Renal cortical epithelial cell (primary cell): ENCODE measurements around the gene RENBP. TPM values are rescaled to one million over a fixed set of nuclear protein-coding genes. Genes with fewer than 3 reads are reported as not detected.

ENCODE experiments used
- DNase-seq: peaks from one replicate; pipeline ENCODE4 v3.0.0-alpha.2; 2011; ENCODE audit warnings: low read depth
- total RNA-seq: library from RNA; depleted of rRNA; stranded (reverse); fragments of >200 nt; gene quantifications from 2 replicates; pipeline ENCODE4 v1.2.3, GENCODE V29; 2014

The RENBP gene
- total RNA-seq, 1 donor from 2014 or later, result 1.9 TPM

DNA sequence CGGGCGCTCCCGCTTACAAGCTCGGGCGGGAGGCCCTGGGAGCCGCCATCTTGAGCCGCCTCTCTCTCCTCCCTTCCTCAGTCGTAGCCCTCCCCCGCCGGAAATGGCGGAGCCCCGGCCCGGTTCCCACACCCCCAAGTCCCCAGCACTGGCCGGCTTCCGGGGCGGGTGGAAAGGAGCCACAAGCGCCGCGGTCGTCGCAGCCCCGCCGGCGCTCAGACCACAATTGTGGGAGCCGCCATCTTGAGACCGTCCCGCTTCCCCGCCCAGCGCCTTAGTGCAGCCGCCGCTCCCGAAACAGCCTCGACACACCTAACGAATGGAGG is 26.6 kb upstream of the RENBP start:
- DNase-seq, result peak; percentile 58

DNA sequence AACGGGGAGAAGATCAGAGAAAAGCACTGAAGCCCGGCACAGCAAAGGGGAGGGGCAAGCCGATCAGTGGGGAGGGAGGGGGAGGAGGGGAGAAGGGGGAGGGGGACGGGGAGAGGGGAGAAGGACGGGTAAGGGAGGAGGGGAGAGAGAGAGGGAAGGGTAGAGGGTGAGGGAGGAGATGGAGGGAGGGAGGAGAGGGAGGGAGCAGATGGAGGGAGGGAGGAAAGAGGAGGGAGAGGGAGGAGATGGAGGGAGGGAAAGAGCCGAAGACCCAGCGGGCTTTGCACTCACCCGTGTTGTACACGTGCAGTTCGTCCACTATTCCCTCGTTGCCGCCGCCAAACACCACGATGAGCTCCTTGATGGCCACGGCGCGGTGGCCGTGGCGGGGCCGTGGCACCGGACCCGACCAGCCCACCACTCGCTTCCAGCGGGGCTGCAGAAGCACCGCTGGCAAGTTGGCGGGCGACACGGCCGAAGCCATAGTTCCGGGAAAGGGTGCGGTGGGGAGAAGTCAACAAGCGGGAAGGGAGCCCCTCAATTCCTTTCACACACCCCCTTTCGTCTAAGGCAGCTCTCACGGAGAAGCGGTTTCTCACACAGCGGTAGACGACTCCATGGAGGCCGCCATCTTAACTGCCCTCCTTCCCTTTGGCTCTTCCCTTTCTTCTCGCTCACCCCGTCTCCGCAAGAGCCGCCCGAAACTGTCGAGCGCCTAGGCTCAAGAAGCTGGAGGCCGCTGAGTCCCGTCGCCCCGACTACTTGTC is 26.1 kb upstream of the RENBP start:
- DNase-seq, result peak; percentile 30

DNA sequence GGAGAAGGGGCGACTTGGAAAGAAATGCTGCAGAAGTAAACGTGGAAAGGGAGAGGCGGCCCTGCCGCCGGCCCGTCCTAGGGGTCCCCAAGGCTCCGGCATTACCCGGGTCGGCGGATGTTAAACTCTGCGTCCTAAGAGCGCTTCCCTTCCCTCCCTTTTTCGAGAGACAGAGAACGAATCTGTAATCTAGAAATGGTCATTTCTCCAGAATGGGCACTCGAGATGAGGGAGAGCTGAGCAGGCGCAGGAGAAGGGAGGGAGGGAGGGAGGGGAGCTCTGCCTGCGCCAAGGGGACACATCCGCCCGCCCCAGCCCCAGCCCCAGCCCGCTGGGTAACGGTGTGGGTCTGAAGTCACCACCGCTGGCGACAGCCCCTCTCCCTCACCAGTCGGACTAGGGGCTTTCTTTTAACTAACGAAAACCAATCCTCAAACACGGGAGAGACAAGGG is 25.5 kb upstream of the RENBP start:
- no peak for DNase-seq

DNA sequence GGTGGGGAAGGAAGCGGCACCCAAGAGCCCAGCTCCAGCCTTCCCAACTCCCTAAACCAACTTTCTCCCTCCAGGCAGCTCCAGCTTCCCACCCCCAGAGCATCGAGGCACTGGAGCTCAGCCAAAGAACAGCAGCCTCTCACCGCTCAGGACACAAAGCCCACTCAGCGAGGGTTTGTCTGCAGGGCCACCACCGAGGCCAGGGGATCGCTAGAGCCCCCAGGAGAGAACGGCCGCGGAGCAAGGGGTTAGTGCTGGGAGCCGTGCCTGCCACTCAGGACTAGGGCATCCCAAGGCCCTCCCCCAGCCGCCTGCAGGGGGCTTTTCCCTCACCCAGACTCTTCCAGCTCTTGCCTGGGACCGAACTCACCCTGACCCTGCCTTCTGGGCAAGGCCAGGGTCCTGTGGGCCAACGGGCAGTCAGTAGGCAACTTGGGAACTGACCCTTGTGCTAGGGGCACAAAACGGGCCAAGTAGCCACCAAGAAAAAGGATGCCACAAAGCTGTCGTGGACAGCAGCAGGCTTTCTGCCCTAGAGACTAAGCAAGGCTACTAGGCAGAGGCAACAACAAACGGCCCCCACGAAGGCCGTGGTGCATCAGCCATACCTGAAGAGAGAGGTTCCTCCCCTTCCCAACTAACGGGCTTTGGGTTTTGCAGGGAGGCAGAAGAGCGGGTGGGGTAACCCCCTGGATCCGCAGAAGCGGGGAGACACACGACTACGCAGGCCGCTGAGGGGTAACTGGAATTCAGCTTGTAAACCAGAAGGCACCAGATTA is 24.9 kb upstream of the RENBP start:
- no peak for DNase-seq

DNA sequence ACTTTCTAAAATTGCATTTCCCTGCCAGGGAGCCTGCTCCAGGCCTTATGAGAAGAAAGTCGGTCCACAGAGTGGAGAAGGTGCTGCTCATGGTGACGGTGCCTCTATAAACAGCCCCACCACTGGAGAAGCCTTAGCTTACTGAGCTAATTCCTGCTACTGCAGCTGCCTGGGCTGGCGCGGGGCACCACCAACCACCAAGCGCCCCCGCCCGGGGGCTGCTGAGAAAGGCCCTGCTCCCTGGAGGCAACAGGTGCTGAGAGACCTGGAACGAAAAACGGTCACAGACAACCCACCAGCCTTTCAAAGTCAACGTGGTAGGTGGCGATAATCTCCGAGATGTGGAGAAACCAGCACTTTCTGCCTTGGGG is 24.3 kb upstream of the RENBP start:
- no peak for DNase-seq

DNA sequence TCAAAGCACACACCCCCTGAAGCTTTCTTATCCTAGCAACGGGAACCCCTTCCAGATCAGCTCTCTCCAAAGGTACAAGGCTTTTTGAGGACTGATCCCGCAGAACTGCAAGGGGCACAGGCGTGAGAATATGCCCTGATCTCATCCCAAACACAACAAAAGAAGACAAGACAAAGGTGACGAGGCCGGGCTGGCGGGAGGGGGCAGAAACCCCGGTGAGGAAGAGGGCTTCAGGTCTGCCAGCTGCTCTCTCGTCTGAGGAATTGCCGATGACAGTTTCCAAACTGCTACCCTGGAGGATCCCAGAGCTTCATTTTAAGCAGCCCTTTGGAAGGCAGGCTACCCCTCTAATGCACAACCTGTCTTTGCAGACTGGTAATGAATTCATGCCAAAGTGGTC is 23.8 kb upstream of the RENBP start:
- DNase-seq, result no peak

DNA sequence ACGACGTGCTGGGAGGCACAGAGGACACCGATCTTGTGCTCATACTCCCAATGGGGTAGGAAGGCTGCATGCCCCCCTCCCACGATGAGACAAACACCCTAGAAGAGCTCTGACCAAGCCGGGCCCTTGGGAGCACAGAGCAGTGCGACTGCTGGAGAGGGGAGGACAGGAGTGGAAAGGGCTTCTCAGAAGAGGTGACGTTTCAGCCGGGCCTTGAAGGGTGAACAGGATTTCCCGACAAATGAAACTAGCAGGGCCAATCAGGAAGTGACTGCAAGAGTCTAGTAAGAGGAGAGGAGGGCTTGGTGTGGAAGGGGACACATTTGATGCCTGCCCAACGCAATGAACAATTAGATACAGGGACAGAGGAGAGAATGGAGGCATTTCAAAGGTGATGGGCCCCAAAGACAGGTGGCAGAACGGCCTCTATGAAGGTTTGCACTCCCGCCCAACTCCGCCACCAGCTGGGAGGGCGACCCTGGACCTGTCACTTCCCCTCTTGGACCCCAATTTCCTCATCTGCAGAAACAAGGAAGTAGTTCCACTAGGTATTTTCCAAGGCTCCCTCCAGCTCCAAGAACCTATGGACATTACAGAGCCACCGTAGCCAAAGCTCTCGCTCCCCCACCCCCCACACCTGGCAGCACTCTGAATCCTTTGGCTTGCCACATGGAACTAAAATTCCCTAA is 23.2 kb upstream of the RENBP start:
- DNase-seq, result no peak

DNA sequence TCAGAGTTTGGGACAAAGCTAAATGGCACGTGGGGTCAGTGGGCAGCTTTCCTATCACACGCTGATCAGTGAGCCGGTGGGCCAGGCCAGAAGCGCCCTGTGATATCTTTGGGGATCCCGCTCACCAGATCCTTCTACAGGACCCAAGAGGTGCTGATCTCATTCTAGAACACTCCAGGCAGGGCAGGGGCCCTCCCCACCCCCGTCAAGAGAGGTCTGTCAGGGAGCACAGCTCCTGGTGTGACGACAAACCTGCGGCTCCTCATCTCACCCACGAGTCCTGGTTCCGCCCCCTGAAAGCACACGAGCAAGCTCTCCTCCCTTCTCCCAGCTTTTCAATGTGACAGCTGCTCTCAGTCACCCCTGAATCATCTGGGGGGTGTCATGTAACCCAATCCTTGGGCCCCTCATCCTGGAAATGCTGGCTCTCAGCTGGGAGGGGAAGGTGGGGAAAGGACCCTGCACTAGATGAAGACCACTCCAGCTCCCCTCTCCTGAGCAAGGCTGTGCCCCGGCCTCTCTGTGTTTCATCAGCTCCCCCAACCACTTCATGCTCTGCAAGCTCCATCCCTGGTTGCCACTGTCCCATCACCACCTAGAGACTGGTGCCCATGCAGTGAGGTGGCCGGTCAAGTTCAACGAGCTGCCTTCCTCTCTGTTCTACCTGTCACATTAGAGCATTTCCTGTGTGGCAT is 22.5 kb upstream of the RENBP start:
- no peak for DNase-seq

DNA sequence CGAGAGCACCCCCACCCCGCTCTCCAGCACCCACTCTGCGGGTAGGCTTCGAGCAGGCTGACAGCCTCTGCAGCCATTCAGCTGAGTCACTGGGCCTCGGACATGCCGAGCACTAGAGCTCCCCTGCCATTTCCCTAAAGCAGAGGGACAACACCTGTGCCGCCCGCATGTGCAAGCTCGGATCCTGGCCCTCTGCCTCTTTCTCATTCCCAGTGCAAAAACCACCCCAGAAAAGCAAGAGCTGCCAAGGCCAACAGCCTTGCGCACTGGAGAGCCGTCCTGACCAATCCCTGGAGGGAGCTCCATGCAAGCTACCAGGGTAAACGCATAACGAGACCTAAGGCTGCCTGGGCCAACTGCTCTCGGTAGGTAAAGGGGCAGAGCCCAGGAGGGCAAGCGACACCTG is 21.8 kb upstream of the RENBP start:
- DNase-seq, result no peak

DNA sequence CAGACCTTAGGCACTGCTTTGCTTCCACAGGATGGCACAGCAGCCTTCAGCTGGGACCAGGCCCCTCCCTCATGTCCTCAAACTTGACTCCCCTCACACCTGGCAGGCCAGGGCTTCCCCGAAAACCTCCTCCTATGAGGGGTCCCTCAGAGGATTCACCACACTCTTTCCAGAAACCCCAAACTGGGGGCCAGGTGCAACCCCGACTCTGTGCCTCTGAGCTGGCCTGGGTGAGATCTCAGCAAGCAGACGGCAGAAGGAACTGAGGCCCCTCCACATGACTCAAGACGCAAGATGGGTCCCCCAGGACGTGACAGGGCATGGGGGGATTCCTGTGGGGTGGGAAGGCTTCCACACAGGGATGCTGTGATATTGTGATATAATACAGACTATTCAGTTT is 21.0 kb upstream of the RENBP start:
- no peak for DNase-seq

DNA sequence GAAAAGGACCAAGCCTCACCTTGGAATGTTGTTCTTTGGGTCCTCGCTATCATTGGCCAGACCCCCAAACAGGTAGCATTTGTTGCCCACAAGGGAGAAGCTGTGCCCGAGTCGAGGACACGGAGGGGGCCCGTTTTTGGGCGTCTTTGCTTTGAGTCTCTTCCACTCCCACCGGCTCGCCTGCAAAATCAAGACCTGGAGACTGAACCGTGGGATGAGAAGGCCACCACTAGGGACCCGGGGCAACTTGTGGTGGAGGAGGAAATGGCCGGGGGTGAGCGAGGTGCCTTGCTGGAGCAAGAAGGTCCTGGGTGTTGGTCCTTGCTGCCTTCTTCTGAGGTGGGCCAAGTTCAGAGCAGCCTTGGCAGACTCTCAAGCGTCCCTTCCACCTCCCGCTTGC is 19.7 kb upstream of the RENBP start:
- no peak for DNase-seq

DNA sequence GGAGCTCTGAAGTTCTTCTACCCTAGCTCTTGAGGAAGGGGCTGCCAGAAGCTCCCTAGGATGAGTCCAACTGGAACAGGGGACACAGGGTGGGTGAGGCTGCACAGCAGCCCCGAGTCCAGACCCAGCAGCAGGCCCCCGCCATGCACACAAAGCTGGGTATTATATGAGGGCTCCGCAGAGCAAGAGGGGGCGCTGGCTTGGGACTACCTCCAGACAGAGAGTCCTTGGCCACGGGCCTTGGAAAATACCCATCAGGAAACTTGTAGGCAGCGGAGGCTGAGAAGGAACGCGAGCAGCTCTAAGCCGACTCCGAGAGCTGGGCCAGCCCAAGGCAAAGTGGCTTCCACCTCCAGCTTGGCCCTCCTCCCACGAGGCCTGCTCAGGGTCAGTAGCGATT is 19.1 kb upstream of the RENBP start:
- DNase-seq, result no peak

DNA sequence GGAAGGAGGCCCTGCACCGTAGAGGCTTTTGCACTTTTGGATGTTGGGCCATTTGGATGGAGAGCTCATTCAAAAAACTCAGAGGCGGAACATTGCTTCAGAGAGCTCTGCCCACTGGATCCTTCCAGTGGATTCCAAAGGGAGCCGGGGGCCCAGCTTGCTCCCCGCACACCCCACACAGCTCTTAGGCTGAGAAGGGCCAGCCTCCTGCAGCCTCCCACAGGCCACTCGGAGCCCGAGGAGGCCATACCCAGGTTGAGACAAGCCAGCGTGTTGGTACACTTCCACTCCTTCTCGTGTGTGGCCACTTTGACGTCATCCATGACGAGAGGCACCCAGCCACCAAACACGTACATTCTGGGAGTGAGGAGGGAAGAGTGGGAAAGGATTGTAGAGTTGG is 16.8 kb upstream of the RENBP start:
- no peak for DNase-seq

DNA sequence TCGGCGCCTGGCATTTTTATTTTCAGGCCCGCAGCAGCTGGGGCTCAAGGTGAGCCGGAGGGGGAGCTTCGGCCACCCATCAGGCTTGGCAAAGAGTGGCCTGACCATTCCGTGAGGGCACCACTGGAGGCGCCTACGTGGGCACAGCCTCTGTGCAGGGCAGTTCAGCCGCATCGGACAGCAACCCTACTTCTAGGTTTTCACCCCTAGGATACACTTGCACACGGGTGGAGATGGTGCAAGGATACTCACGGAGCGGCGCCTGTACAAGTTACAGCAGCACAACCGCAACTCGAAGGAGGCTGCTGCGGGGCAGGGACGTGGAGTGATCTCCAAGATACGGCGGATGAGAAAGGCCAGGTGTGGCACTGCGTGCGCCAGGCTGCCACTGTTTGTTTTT is 16.3 kb upstream of the RENBP start:
- no peak for DNase-seq

DNA sequence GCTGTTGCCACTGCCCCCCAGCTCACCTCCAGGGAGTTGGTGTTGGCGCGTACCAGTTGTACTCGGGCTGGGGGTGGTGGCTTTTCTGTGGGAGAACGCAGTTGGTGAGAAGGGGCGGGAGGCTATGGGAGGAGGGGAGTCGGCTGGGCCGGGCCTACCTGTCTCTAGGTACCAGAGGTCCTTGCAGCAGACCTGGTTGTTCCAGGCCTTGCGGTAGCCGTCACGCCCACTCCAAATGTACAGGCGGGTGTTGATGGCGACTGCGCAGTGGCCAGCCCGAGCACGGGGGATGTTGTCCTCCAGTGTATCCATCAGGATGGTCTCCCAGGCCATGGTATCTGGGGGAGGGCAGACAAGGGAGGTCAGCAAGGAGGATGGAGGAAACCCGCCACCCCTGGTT is 15.6 kb upstream of the RENBP start:
- no peak for DNase-seq

DNA sequence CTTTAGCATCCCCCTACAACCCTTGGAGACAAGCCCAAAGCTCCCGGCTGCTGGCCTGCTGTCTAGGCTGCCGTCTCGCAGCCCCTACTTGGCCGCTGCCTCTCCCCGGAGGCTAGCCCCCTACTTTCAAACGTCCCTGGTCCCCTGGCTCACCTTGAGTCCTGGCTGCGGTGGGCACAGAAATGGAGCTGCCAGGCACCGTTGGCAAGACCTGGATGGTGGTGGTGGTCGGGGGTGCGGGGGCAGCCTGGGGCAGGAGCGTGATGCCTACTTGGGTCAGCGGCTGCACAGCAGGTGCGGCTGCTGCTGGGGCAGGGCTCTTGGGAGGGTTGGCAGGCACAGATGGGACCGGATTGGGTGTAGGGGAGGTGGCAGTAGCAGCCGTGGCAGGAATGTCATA is 15.2 kb upstream of the RENBP start:
- no peak for DNase-seq

DNA sequence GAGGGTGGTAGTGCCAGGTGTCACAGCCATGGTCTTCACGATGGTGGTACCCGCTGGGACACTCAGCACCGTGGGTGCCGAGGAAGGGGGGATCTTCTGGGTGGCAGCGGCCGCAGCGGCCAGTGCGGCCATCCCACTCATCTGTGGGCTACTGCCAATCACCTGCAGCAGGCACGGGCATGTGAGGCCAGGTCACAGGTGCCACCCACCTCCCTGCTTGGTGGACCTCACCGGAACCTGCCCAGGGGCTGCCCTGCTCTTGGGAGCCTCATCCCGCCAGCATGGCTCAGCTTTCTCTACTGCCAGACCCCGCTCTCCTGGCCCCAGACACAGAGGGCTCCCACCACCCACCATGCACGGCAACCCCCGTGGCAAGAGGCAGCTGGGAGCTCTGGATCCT is 14.2 kb upstream of the RENBP start:
- no peak for DNase-seq

DNA sequence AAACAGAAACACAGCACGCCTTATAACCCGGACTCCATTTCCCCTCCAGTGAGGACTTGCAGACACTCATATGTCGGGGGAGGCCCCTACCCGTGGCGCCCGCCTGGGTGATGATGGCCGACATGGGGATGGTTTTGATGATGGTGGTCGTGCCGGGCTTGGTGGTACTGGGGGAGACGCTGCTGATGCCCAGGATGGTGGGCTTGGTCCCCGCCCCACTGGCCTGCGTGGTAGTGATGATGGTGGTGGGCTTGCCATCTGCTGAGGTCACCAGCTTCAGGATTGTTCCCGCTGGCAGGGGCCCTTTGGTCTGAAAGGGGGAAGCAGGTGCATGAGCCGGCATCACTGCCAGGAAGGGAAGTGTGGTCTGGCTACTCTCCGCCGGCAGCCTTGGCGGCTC is 12.8 kb upstream of the RENBP start:
- no peak for DNase-seq

DNA sequence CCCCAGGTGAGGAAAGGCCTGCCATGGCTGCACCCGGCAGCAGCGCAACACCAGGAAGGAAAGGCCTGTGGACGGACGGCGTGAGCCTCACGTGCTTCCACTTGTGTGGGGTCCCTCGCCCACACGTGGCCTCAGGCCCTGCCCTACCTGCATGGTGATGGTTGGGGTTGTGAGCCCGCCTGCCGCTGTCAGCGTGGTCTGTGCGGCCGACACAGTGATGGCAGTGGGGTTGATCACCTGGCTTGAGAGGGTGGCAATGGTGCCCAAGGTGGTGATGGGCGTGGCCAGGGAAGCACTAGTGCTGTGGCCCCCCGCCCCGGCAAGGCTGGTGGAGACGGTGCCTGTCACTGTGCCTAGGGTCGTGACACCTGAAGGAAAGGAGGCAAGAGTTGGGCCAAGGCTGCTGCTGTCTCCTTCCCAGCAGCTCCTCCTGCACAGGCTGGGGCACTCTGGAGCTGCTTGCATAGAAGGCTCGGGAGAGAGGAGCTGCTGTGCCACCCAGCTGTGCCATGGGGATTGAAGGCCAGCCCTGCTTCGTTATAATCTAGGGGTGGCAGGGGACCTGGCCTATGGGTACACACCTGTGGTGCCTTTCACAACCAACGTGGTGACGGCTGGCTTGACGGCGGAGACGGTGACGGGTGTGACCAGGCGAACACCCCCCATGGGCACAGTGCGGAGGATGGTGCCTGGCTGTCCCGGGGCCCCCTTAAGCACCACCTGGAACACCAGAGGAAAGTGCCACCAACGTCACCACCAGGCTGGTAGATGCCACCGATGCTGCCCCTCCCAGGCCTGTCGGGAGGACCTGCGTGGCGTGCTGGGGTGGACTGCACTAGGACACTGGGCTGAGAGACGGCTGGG is 11.8 kb upstream of the RENBP start:
- DNase-seq, result no peak

DNA sequence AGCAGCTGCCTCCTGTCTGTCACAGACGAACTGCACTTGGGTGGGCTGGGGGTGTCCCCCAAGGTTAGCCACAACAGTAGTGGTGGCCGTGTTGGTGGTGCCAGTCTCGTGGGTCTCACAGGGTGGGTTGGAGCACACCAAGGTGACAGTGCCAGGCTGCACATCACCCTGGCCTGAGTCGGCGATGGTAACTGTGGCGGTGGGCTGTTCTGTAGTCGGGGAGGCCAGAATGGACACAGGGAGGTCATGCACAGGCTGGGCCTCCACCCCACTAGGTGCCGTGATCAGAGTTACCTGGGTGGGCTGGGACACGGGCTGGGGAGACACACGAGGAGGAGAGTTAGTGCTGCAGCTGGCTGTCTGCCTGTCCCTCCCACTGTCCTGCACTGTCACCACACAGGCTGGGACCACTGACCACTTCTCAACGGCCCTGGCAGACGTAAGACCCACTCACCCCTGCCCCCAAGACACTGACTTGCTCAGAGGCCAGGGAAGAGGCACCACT is 10.8 kb upstream of the RENBP start:
- no peak for DNase-seq

DNA sequence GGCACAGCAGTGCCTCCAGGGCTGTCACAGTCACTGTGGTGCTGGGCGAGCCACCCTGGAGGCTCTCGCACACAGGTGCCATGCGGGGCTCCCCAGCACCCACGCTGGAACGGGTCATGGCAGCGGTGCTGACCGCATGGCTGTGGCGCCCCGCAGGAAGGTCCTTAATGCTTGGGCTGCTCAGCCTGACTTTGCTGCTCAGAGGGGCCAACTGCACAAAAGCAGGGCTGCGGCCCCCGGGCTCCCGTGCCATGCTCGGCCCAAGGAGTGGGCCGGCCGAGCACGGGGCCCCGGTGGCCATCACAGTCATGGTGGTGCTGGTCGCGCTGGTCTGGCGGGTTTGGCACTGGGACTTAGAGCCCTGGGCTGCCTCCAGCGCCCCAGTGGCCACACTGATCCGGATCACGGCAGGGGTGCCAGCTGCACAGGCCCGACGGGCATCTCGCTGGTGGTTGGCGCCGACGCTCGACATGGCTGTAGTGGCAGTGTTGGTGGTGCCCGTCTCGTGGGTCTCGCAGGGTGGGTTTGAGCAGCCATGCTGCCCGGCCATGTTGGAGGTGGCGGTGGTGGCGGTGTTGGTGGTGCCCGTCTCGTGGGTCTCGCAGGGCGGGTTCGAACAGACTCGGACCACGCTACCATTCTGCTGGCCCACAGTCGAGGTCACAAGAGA is 10.2 kb upstream of the RENBP start:
- no peak for DNase-seq
